GM12865 (cell line): ENCODE data around the gene SAMM50.

Source experiments
- DNase-seq: peaks from one replicate; pipeline ENCODE4 v3.0.0; 2010; ENCODE audit warnings: low read depth
- H3K4me3 ChIP-seq: 2 replicates; pipeline ENCODE4 v1.5.1; 2011; ENCODE audit warnings: mild to moderate bottlenecking, low read depth, low read length, control low read depth
- CTCF ChIP-seq: IDR thresholded peaks from 2 replicates; pipeline ENCODE4 v1.5.1; 2011; ENCODE audit warnings: low read length, control low read depth, low read depth, inconsistent platforms; ENCODE audit not compliant: insufficient read depth; ENCODE audit errors: missing control alignments

The SAMM50 gene

GRCh38 chr22:43976861-43977795, 21.9 kb downstream of the SAMM50 start:
- no peak overlapping the region for H3K4me3 ChIP-seq
- TF ChIP-seq CTCF = no peak
- DNase-seq = no peak

GRCh38 chr22:43978558-43978957, 23.3 kb downstream of the SAMM50 start:
- TF ChIP-seq CTCF = no peak
- no peak overlapping the region for H3K4me3 ChIP-seq
- DNase-seq = no peak

- H3K4me3 ChIP-seq = no peak overlapping the region
- no peak for DNase-seq
- no peak for TF ChIP-seq CTCF
These were observed 25.3 kb downstream of the SAMM50 start for GRCh38 chr22:43980579-43980978.

GRCh38 chr22:43980996-43981395, 25.8 kb downstream of the SAMM50 start:
- no peak for DNase-seq
- no peak overlapping the region for H3K4me3 ChIP-seq
- TF ChIP-seq CTCF = no peak

- no peak for DNase-seq
- no peak for TF ChIP-seq CTCF
These were observed 28.6 kb downstream of the SAMM50 start for GRCh38 chr22:43983808-43984207.

GRCh38 chr22:43985532-43985931, 30.3 kb downstream of the SAMM50 start:
- no peak for DNase-seq
- no peak overlapping the region for H3K4me3 ChIP-seq
- no peak for TF ChIP-seq CTCF

More at GRCh38 chr22:43983808-43984207, 28.6 kb downstream of the SAMM50 start:
- H3K4me3 ChIP-seq = no peak overlapping the region
